Fibroblast of lung (primary cell): ENCODE results near the gene IBTK. TPM values are rescaled to one million over a fixed set of nuclear protein-coding genes. Genes with fewer than 3 reads are reported as not detected.

Source experiments
- DNase-seq, 2 donors: peaks; one replicate each; pipeline versions ENCODE4 v3.0.0 to v3.0.0-alpha.2; 2010; ENCODE audit warnings: low read depth in 2 of 2
- H2AFZ ChIP-seq: 2 replicates; pipeline ENCODE4 v1.5.1; 2012; ENCODE audit warnings: low read length, control low read depth, inconsistent platforms
- H3K27ac ChIP-seq: 2 replicates; pipeline ENCODE4 v1.5.1; 2011; ENCODE audit warnings: low read length, control low read depth; ENCODE audit not compliant: insufficient read depth
- H3K27me3 ChIP-seq: 2 replicates; pipeline ENCODE4 v1.5.1; 2011; ENCODE audit warnings: mild to moderate bottlenecking, low read length; ENCODE audit not compliant: control insufficient read depth, insufficient read depth
- H3K36me3 ChIP-seq: 2 replicates; pipeline ENCODE4 v1.5.1; 2011; ENCODE audit warnings: low read length; ENCODE audit not compliant: control insufficient read depth, insufficient read depth
- H3K4me1 ChIP-seq: 2 replicates; pipeline ENCODE4 v1.5.1; 2011; ENCODE audit warnings: low read length; ENCODE audit not compliant: control insufficient read depth, insufficient read depth; ENCODE audit errors: extremely low read depth
- H3K4me2 ChIP-seq: 2 replicates; pipeline ENCODE4 v1.5.1; 2011; ENCODE audit warnings: low read length, control low read depth; ENCODE audit not compliant: insufficient read depth; ENCODE audit errors: extremely low read depth
- H3K4me3 ChIP-seq, 4 experiments: fragments of 200-600 bp in 1 of 4; sonication (generic) in 1 of 4; replicated peaks in 1 of 4; 2 replicates each; pipeline ENCODE4 v1.5.1; 2011 to 2016; ENCODE audit warnings: low read length in 4 of 4, low read depth in 3 of 4, mild to moderate bottlenecking in 3 of 4, control low read depth in 2 of 4, inconsistent platforms in 1 of 4, mixed read lengths in 1 of 4; ENCODE audit not compliant: insufficient read depth in 1 of 4; ENCODE audit errors: control extremely low read depth in 1 of 4
- H3K79me2 ChIP-seq: 2 replicates; pipeline ENCODE4 v1.5.1; 2012; ENCODE audit warnings: mild to moderate bottlenecking, low read length, inconsistent platforms; ENCODE audit not compliant: control insufficient read depth, insufficient read depth
- H3K9ac ChIP-seq: 2 replicates; pipeline ENCODE4 v1.5.1; 2011; ENCODE audit warnings: mild to moderate bottlenecking, low read length, control low read depth; ENCODE audit not compliant: insufficient read depth
- H3K9me3 ChIP-seq: 2 replicates; pipeline ENCODE4 v1.5.1; 2012; ENCODE audit warnings: low read depth, low read length; ENCODE audit not compliant: control insufficient read depth, insufficient read depth
- H4K20me1 ChIP-seq: 2 replicates; pipeline ENCODE4 v1.5.1; 2011; ENCODE audit warnings: low read length; ENCODE audit not compliant: control insufficient read depth, insufficient read depth; ENCODE audit errors: extremely low read depth
- EZH2 ChIP-seq: IDR thresholded peaks from 2 replicates; pipeline ENCODE4 v1.5.1; 2012; ENCODE audit warnings: low read length, control low read depth, mild to moderate bottlenecking; ENCODE audit errors: missing control alignments
- polyA plus RNA-seq, 2 donors: library from polyadenylated mRNA; depleted of rRNA in 1 of 2; stranded (reverse) in 1 of 2; unstranded in 1 of 2; fragments of >200 nt; gene quantifications; 2 replicates each; pipeline ENCODE4 v1.2.1, GENCODE V29; 2011 to 2012; ENCODE audit warnings: missing spikeins in 1 of 2
- total RNA-seq: library from RNA; depleted of rRNA; stranded (reverse); fragments of >200 nt; gene quantifications from 2 replicates; pipeline ENCODE4 v1.2.1, GENCODE V29; 2014
- TF ChIP-seq, protein P1 (sequence below), 2 donors: IDR thresholded peaks in 1 of 2; conservative IDR thresholded peaks in 1 of 2; 1 replicate in 1 of 2; 2 replicates in 1 of 2; pipeline ENCODE4 v1.5.1; 2011 to 2012; ENCODE audit warnings: low read length in 2 of 2, control low read depth in 1 of 2, inconsistent platforms in 1 of 2, low read depth in 1 of 2, mild to moderate bottlenecking in 1 of 2

Gene IBTK
- total and polyA plus RNA-seq, 2 donors (not counting 1 experiment from before 2014, with no cell fraction given): 36.0 to 66.9 TPM

- H4K20me1 ChIP-seq: no peaks in the 10 kb centered on the region
- peaks cover 4% of the 10 kb centered on the region for H3K36me3 ChIP-seq
- TF ChIP-seq, protein P1, sequence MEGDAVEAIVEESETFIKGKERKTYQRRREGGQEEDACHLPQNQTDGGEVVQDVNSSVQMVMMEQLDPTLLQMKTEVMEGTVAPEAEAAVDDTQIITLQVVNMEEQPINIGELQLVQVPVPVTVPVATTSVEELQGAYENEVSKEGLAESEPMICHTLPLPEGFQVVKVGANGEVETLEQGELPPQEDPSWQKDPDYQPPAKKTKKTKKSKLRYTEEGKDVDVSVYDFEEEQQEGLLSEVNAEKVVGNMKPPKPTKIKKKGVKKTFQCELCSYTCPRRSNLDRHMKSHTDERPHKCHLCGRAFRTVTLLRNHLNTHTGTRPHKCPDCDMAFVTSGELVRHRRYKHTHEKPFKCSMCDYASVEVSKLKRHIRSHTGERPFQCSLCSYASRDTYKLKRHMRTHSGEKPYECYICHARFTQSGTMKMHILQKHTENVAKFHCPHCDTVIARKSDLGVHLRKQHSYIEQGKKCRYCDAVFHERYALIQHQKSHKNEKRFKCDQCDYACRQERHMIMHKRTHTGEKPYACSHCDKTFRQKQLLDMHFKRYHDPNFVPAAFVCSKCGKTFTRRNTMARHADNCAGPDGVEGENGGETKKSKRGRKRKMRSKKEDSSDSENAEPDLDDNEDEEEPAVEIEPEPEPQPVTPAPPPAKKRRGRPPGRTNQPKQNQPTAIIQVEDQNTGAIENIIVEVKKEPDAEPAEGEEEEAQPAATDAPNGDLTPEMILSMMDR (conservative IDR thresholded peaks at IDR 0.05 in 1 of 2, IDR thresholded peaks at IDR 0.05 in 1 of 2; ENCODE audit: low read depth in 1 of 2, low read length in 2 of 2): no peak
- no peak for TF ChIP-seq EZH2
Observed at GRCh38 chr6:82217018-82217586, 30.4 kb downstream of the IBTK start.

GRCh38 chr6:82216549-82216948 lies 31.0 kb downstream of the IBTK start:
- DNase-seq: no peak
- no peaks in the 10 kb centered on the region for H3K79me2 ChIP-seq
- H3K9ac ChIP-seq: no peak overlapping the region
- H3K27me3 ChIP-seq: no peaks in the 10 kb centered on the region
- TF ChIP-seq, protein P1 (conservative IDR thresholded peaks at IDR 0.05 in 1 of 2, IDR thresholded peaks at IDR 0.05 in 1 of 2; ENCODE audit: low read depth in 1 of 2, low read length in 2 of 2): no peak
- no peak for TF ChIP-seq EZH2
- no peaks in the 10 kb centered on the region for H4K20me1 ChIP-seq
- H3K9me3 ChIP-seq: no peaks in the 10 kb centered on the region
- no peak overlapping the region for H3K4me3 ChIP-seq
- H3K4me2 ChIP-seq: no peak overlapping the region
- H3K36me3 ChIP-seq: peaks cover 4% of the 10 kb centered on the region
- no peak overlapping the region for H3K27ac ChIP-seq
- no peak overlapping the region for H2AFZ ChIP-seq
- no peaks in the 10 kb centered on the region for H3K4me1 ChIP-seq

More at GRCh38 chr6:82217018-82217586, 30.4 kb downstream of the IBTK start:
- Histone ChIP-seq H2AFZ (no peak overlapping the region), H3K4me1 (no peaks in the 10 kb centered on the region), H3K4me2 (no peak overlapping the region), H3K27me3 (no peaks in the 10 kb centered on the region), H3K4me3 (no peak overlapping the region), H3K27ac (no peak overlapping the region), H3K79me2 (no peaks in the 10 kb centered on the region), H3K9ac (no peak overlapping the region), H3K9me3 (no peaks in the 10 kb centered on the region)
- no peak for DNase-seq

DNA sequence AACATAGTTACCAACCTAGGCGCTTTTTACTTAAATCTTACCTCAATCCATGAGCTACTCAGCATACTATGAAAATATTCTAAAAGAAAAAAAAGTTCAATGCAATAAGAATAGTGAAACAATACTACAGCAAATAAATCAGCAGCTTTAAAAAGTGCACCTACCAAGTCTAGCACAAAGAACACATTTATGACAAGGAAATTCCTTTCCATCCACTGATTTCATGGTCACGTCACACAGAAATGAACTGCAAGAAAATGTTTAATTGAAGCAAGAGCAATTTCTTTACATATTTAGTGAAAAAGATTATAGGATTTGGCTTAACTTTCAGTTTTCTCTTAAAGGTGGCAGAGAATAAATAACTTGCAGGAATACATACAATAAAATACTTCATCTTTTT lies 36.2 kb downstream of the IBTK start:
- no peaks in the 10 kb centered on the region for H3K4me1 ChIP-seq
- H3K4me3 ChIP-seq: no peak overlapping the region
- no peak overlapping the region for H3K9ac ChIP-seq
- H4K20me1 ChIP-seq: no peaks in the 10 kb centered on the region
- no peaks in the 10 kb centered on the region for H3K9me3 ChIP-seq
- H3K27ac ChIP-seq: no peak overlapping the region
- no peak for DNase-seq
- H3K27me3 ChIP-seq: no peaks in the 10 kb centered on the region
- no peak overlapping the region for H2AFZ ChIP-seq
- H3K4me2 ChIP-seq: no peak overlapping the region
- no peaks in the 10 kb centered on the region for H3K79me2 ChIP-seq
- TF ChIP-seq, protein P1 (conservative IDR thresholded peaks at IDR 0.05 in 1 of 2, IDR thresholded peaks at IDR 0.05 in 1 of 2; ENCODE audit: low read depth in 1 of 2, low read length in 2 of 2): no peak
- TF ChIP-seq EZH2: no peak
- peaks cover 2% of the 10 kb centered on the region for H3K36me3 ChIP-seq
